GM18873 (cell line): ENCODE measurements around the gene FRRS1.
A peak's percentile ranks its signal among the peaks of the same experiment; 100 is the strongest.

Experiments used
- ATAC-seq: cut with Tn5 transposase; IDR thresholded peaks from one replicate; pipeline ENCODE4 v1.9.1; 2021; ENCODE audit warnings: mild to moderate bottlenecking, moderate library complexity, moderate number of reproducible peaks; ENCODE audit not compliant: unreplicated experiment, low FRiP score

Gene FRRS1

DNA sequence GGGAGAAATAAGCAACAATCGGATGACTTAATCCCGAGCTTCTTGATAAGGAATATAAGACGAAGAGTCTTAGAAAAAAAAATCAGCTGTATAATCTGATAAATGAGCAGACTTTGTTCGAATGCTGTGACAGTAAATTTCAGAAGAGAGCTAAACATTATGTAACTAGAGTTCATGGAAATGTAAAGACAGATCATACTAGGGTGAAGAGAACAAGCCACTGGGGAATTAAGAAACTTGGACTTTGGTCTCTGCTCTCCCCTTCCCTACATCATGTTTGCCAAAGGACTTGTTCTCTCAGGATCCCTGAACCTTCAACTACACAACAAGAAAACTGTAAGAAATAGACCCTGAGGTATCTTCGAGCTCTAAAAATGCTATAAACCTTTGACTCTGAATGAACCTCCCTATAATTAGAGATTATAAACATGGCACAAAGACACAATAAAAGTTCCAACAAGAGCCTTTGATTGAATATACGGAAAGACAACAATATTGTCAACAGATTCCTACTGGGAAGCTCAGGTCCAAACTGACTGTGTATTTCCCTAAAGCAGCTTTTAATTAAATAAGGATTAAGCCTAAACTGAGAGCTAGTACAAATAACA is 27.5 kb downstream of the FRRS1 start:
- ATAC-seq: no peak

GRCh38 chr1:99737016-99737415 is 29.4 kb downstream of the FRRS1 start:
- ATAC-seq: no peak

GRCh38 chr1:99735852-99736251 is 30.6 kb downstream of the FRRS1 start:
- ATAC-seq: no peak

GRCh38 chr1:99731384-99731783 is 35.1 kb downstream of the FRRS1 start:
- ATAC-seq: no peak

- ATAC-seq: no peak
These were observed 37.8 kb downstream of the FRRS1 start for GRCh38 chr1:99728494-99729235.

DNA sequence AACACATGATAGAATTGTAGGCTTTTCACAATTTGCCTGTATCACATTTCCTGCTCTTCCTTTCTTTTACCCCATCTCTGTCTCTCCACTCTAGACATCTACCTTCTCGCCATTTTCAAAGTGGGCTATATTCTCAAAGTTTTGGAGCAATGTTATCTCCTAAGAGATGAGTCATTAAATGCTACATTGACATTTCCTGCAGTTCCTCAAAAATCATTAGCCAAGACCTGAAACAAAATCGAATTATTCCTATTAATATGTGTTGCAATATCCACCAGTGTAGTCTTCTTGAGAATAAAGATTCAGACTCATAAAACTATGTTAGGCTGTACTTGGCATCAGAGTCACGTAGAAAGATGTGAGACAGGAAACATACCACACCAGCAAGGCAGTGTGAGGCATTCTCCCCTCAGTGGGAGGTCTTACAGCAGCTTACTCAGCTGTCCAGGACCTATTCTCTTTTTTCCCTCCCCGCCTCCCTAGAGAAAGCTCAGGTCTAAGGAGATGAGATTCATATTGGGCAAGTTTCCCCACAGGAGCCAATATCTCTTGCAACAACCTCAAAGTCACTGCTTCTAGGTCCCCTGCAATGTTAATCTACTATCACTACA is 38.8 kb downstream of the FRRS1 start:
- no peak for ATAC-seq

- ATAC-seq: no peak
These were observed 39.6 kb downstream of the FRRS1 start for GRCh38 chr1:99726818-99727217.

DNA sequence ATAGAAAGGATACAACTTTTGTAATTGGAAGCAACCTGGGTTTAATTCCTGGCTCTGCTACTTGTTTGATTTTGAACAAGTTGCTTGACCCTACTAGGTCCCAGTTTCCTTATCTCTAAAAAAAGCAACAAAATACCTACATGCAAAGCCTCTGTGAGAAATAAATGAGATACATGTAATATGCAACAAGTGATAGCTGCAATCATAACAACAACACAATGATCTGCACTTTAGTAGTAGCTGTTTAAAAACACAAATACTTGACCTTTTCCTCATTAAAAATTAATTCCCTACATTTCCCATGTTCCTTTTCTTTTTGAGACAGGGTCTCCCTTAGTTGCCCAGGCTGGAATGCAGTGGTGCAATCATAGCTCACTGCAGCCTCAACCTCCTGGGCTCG is 40.0 kb downstream of the FRRS1 start:
- no peak for ATAC-seq

GRCh38 chr1:99725996-99726395 is 40.4 kb downstream of the FRRS1 start:
- no peak for ATAC-seq

- no peak for ATAC-seq
These were observed 43.2 kb downstream of the FRRS1 start for GRCh38 chr1:99723251-99723650.

- no peak for ATAC-seq
These were observed 49.4 kb downstream of the FRRS1 start for GRCh38 chr1:99717005-99717404.

GRCh38 chr1:99713006-99713405 is 53.4 kb downstream of the FRRS1 start:
- ATAC-seq: no peak

- no peak for ATAC-seq
These were observed 55.4 kb downstream of the FRRS1 start for GRCh38 chr1:99710994-99711393.

DNA sequence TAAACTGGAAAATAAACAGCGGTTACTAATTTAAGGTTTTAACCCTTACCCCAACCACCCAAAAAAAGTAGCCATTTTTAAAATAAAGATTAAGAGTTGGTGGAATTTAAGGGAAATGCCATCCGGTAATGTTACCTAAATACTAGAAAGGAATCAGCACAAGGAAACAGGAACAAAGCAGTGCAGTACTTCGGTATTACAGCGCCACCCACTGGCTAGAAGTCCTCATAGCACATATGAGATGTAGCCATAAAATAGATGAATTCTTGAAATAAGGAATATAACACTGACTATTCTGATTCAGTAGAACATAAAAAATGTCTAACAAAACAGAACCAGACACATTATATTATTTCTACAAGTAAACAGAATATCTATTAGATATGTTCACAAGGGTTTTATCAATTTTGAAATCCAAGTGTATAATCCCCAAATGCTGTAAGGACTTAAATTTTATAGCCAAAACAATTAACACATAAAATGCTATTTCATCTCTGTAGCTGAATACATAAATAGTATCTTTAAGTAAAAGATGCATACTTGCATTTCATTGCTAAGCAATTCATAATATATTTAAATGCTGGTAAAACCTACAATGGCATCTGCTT is 58.8 kb downstream of the FRRS1 start:
- peak; percentile 66 for ATAC-seq

DNA sequence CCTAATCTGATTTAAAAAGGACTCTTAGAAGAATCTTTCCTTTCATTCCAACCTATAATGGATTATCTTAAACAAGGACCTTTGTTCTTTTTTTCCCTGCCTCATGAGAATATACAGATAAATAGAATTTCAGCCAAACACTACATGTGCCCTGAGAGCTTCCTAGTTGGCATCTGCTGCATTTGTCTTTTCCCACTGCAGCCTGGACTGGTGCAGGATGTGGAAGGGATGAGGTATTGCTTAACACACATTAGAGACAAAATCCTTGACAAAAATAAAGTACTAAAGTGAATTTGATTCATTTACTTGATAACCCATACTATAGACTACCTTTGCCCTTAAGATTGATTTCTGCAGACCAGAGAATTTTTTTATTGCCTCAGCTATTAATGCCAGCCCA is 61.0 kb downstream of the FRRS1 start:
- ATAC-seq: no peak

GRCh38 chr1:99704356-99704816 is 62.0 kb downstream of the FRRS1 start:
- no peak for ATAC-seq

GRCh38 chr1:99702221-99702620 is 64.2 kb downstream of the FRRS1 start:
- no peak for ATAC-seq

- ATAC-seq: no peak
These were observed 66.4 kb downstream of the FRRS1 start for GRCh38 chr1:99700020-99700419.

GRCh38 chr1:99697580-99697979 is 68.9 kb downstream of the FRRS1 start:
- ATAC-seq: no peak

DNA sequence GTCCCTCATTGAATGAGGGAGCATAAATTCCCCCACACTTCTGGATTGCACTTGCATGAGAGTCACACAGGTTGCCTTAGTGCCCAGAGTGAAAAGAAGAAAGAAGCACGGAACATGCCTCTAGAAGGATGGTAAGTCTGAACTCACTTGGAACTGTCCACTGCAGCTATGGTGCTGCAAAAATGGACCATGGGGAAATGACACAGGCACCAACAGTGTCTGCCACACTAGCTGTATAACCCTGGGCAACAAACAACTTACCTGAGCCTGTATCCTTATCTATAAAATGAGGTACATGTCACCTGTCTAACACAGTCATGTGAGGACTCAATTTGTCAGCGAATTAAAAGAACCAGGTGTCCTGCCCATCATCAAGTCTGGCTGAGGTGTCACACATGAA is 69.8 kb downstream of the FRRS1 start:
- no peak for ATAC-seq

- no peak for ATAC-seq
These were observed 75.3 kb downstream of the FRRS1 start for GRCh38 chr1:99691175-99691574.
